HepG2 (cell line): ENCODE results near the gene CROCC. TPM values are rescaled to one million over a fixed set of nuclear protein-coding genes. Genes with fewer than 3 reads are reported as not detected.
A peak's percentile ranks its signal among the peaks of the same experiment; 100 is the strongest.

Experiments used
- ARID5B ChIP-seq: IDR thresholded peaks from 2 replicates; pipeline ENCODE4 v1.4.0; 2020; ENCODE audit warnings: mild to moderate bottlenecking, missing genetic modification reagents
- CEBPB ChIP-seq: IDR thresholded peaks from 2 replicates; pipeline ENCODE4 v1.6.1; 2011; ENCODE audit warnings: low read depth, low read length, improper control_type of control experiment, borderline replicate concordance
- MLXIP ChIP-seq: sonication (generic); formaldehyde crosslinking; IDR thresholded peaks from 2 replicates; pipeline ENCODE4 v1.9.0; 2021; ENCODE audit warnings: missing genetic modification reagents, borderline replicate concordance
- ZBTB33 ChIP-seq: sonication (generic); formaldehyde crosslinking; IDR thresholded peaks from 2 replicates; pipeline ENCODE4 v1.4.0; 2020; ENCODE audit warnings: missing genetic modification reagents
- ZNF318 ChIP-seq: sonication (generic); formaldehyde crosslinking; IDR thresholded peaks from 2 replicates; pipeline ENCODE4 v1.4.0; 2020; ENCODE audit warnings: mild to moderate bottlenecking, missing genetic modification reagents
- ZNF784 ChIP-seq: sonication (generic); formaldehyde crosslinking; IDR thresholded peaks from 2 replicates; pipeline ENCODE4 v1.5.1; 2020; ENCODE audit warnings: missing genetic modification reagents, mild to moderate bottlenecking, borderline replicate concordance
- polyA plus RNA-seq, 8 experiments: library from polyadenylated mRNA; depleted of rRNA in 3 of 8; stranded (reverse) in 7 of 8; unstranded in 1 of 8; fragments of >200 nt; fragmentation: Illumina TruSeq in 4 of 8; extraction: Trizol in 4 of 8; gene quantifications; 2 replicates each; pipeline versions ENCODE4 v1.2.1 to v1.2.3, GENCODE V29; 2011 to 2016; ENCODE audit warnings: low read depth in 4 of 8, missing spikeins in 1 of 8, mixed read lengths in 1 of 8; ENCODE audit not compliant: insufficient read depth in 1 of 8
- total RNA-seq, 5 experiments: library from RNA; depleted of rRNA; stranded (reverse); fragments of >200 nt; fragmentation: Illumina TruSeq; extraction: Trizol; gene quantifications; 2 replicates each; pipeline ENCODE4 v1.2.3, GENCODE V29; 2016; ENCODE audit warnings: low read depth in 1 of 5

The CROCC gene
- total and polyA plus RNA-seq, 2 of the 13 experiments (the other 11 are each of a cell fraction or from before 2014, with no cell fraction given) = 7.8 to 15.5 TPM

GRCh38 chr1:16905110-16905867 lies 16.4 kb upstream of the CROCC start (continued):
- TF ChIP-seq ZNF318 (CRISPR knock-in tag) = no peak
- 0 out of 2 replicates have a peak, but pooled peaks have one; percentile 18 for TF ChIP-seq ARID5B
- TF ChIP-seq ZNF784 = no peak
- TF ChIP-seq ZBTB33 = no peak
- TF ChIP-seq CEBPB = no peak
- TF ChIP-seq MLXIP = 0 out of 2 replicates have a peak, but pooled peaks have one; percentile 57
